ENCODE data around the gene AGTRAP.

The AGTRAP gene

DNA sequence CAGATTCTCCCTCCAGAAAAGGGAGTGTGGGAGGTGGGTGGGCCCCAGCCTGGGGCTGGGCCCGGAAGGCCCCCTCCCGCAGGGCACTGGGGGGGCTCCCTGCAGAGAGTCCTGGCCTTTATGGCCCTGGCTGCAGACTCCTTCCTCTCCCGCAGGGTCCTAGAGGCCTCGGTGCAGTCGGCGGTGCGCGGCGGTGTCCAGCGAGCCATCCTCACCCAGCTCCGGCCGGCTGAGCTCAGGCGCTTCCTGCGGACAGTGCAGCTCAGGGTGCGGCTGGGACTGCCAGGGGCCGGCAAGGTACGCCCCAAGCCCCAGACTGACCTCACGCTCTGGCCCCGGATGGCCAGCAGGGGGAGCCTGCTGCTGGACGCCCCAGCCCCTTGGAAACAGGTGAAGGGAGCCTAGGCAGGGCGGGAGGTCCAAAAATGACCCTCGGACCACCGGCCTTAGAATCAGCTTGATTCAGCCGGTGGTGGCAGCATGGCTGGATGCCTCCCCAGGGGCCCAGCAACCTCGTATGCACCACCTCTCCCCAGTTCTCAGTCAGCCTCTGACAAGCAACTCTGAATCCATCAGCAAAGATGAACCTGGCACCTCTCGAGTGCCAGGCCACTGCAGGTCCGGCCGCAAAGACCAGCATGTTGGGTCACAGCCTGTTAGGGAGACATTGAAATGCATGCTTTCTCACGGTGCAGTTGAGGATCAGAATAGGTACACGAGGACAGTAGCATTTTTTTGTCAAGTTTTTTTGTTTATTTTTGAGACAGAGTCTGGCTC lies 49.2 kb downstream of the AGTRAP start:
- DNase-seq = peak; percentile 90

DNA sequence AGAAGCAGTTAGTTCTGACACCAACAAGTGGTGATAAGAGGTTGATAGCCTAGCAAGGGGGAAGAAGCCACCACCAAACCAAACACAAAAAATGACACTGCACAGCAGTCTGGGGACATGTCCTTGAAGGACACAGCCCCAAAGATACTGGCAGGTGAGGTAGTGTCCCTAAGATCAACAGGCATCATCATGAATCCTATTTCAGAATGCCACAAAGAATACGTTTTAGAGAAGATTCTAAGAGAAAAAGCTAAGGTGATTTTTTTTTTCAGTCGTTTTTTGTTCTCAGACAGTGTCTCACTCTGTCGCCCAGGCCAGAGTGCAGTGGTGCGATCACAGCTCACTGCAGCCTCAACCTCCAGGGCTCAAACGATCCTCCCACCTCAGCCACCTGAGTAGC lies 50.2 kb downstream of the AGTRAP start:
- DNase-seq = no peak

GRCh38 chr1:11787251-11787803 lies 51.4 kb downstream of the AGTRAP start:
- DNase-seq = peak; percentile 82

GRCh38 chr1:11787804-11788436 lies 52.0 kb downstream of the AGTRAP start:
- DNase-seq = peak; percentile 52

GRCh38 chr1:11788549-11789053 lies 52.7 kb downstream of the AGTRAP start:
- DNase-seq = peak; percentile 50

DNA sequence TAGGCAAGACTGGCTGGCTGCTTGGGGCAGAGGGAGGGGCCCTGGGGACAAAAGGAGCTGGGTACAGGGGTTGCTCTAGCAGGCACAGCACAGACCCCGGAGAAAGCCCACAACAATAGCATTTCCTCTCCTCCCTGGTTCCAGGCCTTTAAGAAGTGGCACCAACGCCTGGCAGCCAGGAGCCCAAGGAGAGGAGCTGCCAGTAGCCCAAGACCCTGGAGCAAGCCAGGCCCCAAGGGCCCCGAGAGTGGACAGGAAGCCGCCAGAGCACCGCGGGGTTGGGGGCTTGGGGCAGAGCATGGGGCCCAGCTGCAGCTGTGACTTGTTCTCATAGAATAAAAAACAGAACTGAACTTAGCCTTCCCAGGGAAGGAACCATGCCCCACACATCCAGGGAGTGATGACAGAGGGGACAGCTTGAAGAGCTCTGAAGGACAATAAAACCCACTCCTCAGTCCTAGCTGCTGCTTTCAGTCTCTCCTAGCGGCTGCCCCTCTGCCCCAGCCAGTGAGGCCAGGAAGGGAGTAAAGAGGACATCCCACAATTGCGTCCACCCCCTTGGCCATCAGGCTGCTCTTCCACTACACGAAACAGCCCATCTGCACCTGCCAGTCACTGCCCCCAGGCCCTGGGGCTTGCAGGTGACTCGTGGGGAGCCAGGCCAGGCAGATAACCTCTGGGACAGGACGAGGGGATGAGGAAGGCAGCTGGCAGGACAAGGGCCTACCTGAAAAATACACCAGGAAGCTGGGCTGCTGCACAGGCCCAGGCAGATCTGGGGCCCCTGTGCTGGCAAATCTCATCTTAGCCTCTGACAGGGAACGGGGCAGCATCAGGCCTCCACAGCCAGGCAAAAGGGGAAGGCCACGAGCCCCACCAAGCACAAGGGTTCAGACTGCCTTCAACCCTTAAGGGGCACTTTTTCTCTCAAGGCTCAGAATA lies 53.5 kb downstream of the AGTRAP start:
- DNase-seq = peak; percentile 66

- no peak for DNase-seq
These were observed 54.4 kb downstream of the AGTRAP start for GRCh38 chr1:11790101-11790879.

GRCh38 chr1:11790880-11791715 lies 55.2 kb downstream of the AGTRAP start:
- peak; percentile 53 for DNase-seq

DNA sequence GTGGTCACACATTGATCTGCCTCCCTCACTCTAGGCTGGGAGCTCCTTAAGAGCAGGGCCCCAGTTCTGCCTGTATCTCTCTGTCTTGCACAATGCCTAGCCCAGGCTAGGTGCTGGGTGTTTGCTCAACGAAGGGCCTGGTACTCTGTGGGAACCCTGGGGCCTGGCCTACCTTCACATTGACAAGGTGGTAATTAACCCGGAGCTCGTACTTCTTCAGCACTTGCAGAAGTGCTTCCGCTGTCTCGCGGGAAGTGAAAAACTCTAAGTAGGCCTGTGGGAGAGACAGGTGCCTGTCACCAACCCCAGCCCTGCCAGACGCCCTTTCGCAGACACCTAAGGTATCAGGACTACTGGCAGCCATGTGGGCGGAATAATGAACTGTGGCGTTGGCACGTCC lies 56.2 kb downstream of the AGTRAP start:
- no peak for DNase-seq

- DNase-seq = no peak
These were observed 57.9 kb downstream of the AGTRAP start for GRCh38 chr1:11793819-11794218.

GRCh38 chr1:11794446-11795237 lies 58.7 kb downstream of the AGTRAP start:
- no peak for DNase-seq

- no peak for DNase-seq
These were observed 59.4 kb downstream of the AGTRAP start for GRCh38 chr1:11795238-11795890.

- no peak for DNase-seq
These were observed 60.3 kb downstream of the AGTRAP start for GRCh38 chr1:11796036-11796828.

GRCh38 chr1:11797525-11798216 lies 61.7 kb downstream of the AGTRAP start:
- DNase-seq = no peak

DNA sequence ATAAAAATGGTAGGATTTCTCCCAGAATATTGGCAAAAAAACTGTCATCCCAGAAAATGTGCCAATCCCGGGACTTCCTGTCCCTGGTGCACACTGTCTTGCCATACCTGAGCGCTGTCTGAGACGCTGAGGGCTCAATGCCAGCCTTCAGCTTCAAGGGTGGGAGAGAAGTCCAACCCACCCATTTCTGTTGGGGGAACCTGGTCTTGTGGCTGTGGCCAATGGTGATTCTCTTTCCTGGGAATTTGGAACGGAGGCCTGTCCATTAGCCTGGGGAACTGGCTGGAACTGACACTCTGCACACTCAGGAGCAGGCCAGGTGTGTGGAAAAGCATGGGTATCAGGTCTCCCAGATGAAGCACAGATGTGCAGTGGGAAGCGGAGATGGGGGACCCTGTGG lies 63.2 kb downstream of the AGTRAP start:
- no peak for DNase-seq

DNA sequence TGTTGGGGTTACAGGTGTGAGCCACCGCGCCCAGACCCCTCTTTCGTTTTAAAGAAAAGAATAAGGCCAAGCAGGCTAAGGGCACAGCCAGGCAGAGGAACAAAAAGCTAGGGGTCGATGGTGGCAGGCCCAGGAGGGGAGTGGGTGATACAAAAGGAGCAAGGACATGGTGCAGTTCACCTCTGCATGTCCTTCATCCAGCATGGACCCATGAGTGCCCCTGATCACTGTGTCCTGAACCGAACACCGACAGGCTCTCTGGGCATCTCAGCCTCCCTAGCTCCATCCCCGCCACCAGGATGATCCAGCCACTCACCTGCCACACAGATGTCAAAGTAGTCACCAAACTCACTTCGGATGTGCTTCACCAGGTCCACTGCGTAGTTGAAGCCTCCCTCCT lies 64.0 kb downstream of the AGTRAP start:
- DNase-seq = no peak

GRCh38 chr1:11800391-11800755 lies 64.4 kb downstream of the AGTRAP start:
- DNase-seq = no peak

Data from islet precursor cell (in vitro differentiated cells).